Measurements from ENCODE around the gene PSMA7.

DNA sequence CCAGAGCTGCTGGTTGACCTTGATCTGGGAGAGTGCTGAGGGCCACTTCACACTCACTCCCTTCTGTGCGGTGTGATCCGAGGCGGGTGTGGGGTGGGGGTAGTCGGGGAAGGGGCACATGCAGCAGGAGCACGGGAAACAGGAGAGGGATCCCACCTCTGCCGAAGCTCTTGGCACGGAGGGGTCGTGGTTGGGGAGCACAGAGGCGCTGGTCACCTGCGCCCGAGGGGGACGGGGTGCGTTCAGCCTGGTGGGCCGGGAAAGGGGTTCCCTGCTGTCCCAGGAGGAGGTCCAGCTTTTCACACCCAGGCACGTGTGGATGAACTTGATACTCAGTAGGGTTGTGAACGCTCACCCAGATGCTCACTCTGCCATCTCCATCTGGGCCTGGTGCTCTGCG, 17.7 kb upstream of the PSMA7 start:
- TF ChIP-seq EZH2 (IDR thresholded peaks at IDR 0.05; ENCODE audit: borderline replicate concordance, low read length) = no peak
- no peak for TF ChIP-seq CTCF (conservative IDR thresholded peaks at IDR 0.05 in 1 of 2, IDR thresholded peaks at IDR 0.05 in 1 of 2; ENCODE audit: extremely low read depth in 1 of 2, insufficient read depth in 1 of 2, low read depth in 1 of 2, low read length in 2 of 2)
